Ectodermal cell (in vitro differentiated cells): Measurements from ENCODE around the gene CLDN12.
"Not testable (repeated sequence)": the region's sequence is repeated elsewhere in the genome, so short reads cannot be mapped to it uniquely, and the experiment has no call there.

Source experiments
- H3K27ac ChIP-seq: 2 replicates; pipeline ENCODE4 v1.7.0; 2013; ENCODE audit warnings: mild to moderate bottlenecking, low read depth, low read length; ENCODE audit not compliant: insufficient read depth, poor library complexity, severe bottlenecking
- H3K27me3 ChIP-seq: 2 replicates; pipeline ENCODE4 v1.7.0; 2013; ENCODE audit warnings: mild to moderate bottlenecking, low read length; ENCODE audit not compliant: insufficient read depth, control insufficient read depth, poor library complexity, severe bottlenecking
- H3K36me3 ChIP-seq: one replicate; pipeline ENCODE4 v1.7.0; 2013; ENCODE audit warnings: low read length; ENCODE audit not compliant: control insufficient read depth, insufficient read depth
- H3K4me1 ChIP-seq: one replicate; pipeline ENCODE4 v1.7.0; 2013; ENCODE audit warnings: low read length; ENCODE audit not compliant: control insufficient read depth, insufficient read depth
- H3K4me3 ChIP-seq: 2 replicates; pipeline ENCODE4 v1.7.0; 2013; ENCODE audit warnings: low read depth, low read length, control low read depth; ENCODE audit not compliant: insufficient read depth
- H3K9me3 ChIP-seq: 2 replicates; pipeline ENCODE4 v1.7.0; 2013; ENCODE audit warnings: mild to moderate bottlenecking, low read length, moderate library complexity; ENCODE audit not compliant: control insufficient read depth
- WGBS, 2 experiments: methylation state at CpG; one replicate each; pipeline ENCODE4 v1.1.7; 2013; ENCODE audit warnings: missing lambda C conversion rate in 2 of 2; 5-methylcytosine and 5-hydroxymethylcytosine counted together

The CLDN12 gene

GRCh38 chr7:90459888-90460287, 56.6 kb downstream of the CLDN12 start:
- Histone ChIP-seq H3K27ac (no peak overlapping the region), H3K4me3 (no peak overlapping the region), H3K4me1 (no peaks in the 10 kb centered on the region), H3K36me3 (no peaks in the 10 kb centered on the region), H3K9me3 (no peaks in the 10 kb centered on the region), H3K27me3 (no peaks in the 10 kb centered on the region)
- 86 to 94% methylated on average over 3 to 4 of the region's 4 CpGs for WGBS, 2 experiments

GRCh38 chr7:90461219-90461618, 58.0 kb downstream of the CLDN12 start:
- no peak overlapping the region for H3K27ac ChIP-seq
- no peaks in the 10 kb centered on the region for H3K4me1 ChIP-seq
- no peaks in the 10 kb centered on the region for H3K36me3 ChIP-seq
- no peak overlapping the region for H3K4me3 ChIP-seq
- no peaks in the 10 kb centered on the region for H3K9me3 ChIP-seq
- H3K27me3 ChIP-seq: no peaks in the 10 kb centered on the region

- H3K36me3 ChIP-seq, H3K4me1 ChIP-seq, H3K9me3 ChIP-seq, H3K27ac ChIP-seq, H3K4me3 ChIP-seq, H3K27me3 ChIP-seq: not testable (repeated sequence)
- 81 to 89% methylated on average over 4 of the region's 4 CpGs for WGBS, 2 experiments
Measured at GRCh38 chr7:90463151-90463628, 59.9 kb downstream of the CLDN12 start.
